Kidney capillary endothelial cell (primary cell): ENCODE results near the gene ATXN7L1.

Experiments
- DNase-seq: peaks from one replicate; pipeline ENCODE4 v3.0.0-alpha.2; 2018; ENCODE audit warnings: low spot score

The ATXN7L1 gene

DNA sequence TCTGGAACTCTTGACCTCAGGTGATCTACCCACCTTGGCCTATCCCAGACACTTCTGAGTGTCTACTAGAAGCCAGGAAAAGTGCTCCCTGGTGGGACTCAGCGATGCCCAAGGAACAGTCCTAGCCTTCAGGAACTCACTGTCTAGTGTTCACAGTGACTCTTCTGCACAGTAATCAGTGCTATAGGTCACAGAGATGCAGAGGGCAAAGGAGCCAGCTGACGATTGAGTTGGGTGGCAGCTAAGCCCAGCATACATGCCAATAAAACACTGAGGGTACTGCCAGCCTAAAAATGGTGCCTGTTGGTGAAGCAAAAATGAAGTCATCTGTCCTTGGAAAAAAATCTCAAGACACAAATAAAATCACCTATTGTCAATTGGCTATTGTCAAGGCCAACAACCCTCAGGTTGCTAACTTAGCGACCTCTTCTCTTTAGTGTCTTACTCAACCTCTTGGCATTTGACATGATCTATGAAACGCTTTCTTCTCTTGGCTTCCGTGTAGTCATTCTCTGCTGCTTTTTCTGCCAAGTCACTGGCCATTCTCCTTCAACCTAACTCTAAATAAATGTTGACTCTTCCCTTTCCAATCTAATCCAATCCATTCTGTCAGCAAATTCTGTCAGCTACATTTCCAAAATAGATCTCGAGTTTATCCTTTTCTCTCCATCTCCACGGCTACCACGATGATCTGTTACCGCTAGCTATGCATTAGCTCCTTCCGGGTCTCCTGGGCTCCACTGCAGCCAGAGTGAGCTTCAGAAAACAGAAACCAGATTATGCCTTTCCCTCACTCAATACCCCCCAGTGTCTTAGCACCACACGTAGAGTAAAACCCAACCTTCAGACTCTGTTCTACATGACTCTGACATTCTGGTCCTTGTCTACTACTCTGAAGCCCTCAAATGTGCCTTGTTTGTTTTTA lies 99.2 kb downstream of the ATXN7L1 start:
- no peak for DNase-seq

DNA sequence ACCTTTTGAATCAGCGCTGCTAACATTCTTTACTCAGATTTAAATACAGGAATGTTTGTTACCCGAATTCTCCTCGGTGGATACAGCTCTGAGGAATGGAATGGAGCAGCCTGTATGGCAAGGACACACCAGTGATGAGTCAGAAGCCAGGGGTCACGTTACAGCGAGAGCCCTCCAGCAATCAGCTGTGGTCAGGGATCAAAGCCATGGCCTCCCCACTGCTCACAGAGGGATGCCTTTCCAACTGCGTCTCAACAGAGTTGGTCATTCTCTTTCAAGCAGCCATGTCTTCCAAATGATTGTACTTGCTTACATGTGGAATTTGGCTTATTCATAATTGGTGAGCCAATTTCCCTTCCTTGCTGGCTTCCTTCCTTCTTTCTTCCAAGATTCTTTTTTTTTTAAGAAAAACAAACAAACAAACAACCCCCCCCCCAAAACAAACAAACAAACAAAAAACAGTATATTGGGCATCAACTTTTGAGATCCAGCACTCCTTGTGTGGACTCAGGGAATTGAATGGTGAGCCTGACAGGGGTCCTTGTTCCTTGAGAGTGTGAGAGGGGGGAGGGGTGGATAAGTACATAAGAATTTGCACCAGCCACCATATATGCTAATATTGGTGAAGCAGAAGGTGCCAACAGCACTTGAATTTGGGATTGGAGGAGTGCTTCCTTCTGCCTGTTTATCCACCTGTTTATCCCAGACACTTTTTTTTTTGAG lies 100.2 kb downstream of the ATXN7L1 start:
- DNase-seq, result peak; percentile 21

DNA sequence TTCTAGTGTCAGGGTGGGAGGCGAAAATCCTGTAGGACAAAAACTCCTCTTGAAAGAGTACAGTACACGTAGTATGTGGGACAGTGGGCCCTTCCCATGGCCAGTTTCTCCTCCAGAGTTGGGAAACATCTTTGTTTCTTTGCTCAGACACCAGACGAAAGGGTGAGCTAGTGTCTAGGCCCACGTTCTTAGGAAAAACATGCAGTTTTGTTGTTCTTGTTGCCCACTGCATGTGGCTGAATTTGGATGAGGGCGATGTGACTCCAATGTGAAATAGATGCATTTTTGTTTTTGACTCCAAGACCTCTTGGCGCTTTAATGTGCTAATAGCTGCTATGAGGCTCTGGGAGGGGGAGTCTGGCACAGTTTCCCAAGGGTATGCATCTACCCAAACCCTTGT lies 100.8 kb downstream of the ATXN7L1 start:
- no peak for DNase-seq

DNA sequence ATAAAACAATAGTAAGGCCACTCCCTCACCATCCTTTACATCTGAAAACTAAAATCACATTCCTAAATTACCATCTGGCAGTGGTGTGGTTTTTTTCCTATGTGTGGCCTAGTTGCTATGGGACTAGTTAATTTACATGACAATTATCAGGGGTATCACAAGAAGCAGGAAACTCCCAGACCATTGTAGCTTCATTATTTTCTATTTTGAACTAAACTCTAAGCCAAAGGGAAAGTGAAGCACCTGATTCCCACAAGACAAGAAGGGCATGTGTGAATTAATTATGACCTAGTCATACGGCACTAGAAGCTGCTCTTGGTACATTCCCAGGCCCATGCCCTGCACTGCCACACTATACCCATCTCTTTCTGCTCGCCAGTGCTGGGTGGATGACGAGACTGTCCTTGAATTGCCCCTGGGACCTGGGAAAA lies 103.4 kb downstream of the ATXN7L1 start:
- DNase-seq, result no peak

DNA sequence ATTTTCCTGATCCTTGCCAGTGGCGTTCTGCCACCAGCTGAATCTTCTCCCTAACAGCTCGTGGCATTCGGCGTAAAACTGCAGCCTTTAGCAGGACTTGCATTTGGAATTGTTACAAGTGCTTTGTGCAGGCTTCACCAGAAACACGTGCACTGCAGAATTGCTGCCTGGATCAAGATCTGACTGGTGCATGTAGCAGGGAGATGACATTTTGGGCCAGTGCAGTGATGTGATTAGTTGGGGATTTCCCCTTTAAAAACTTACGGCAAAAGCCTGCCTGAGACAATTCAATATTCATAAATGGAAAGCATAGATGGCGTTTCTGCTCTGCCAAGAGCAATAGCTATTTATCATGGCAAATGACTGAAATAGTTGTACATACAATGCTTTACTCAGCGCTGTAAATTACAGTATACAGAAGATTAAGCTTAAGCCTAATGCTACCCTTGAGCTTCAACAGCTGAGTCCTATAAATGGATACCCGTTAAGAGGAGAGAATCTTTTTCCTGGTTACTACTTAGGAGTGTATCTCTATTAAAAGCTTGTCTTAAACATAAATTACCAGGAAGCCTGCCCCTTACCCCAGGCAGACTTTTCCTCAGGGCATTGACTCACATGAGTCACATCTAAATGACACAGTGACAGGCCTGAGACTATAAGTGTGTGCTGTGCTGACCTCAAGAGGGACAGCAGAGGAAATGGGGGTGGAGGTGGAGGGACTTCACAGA lies 106.3 kb downstream of the ATXN7L1 start:
- peak; percentile 68 for DNase-seq

DNA sequence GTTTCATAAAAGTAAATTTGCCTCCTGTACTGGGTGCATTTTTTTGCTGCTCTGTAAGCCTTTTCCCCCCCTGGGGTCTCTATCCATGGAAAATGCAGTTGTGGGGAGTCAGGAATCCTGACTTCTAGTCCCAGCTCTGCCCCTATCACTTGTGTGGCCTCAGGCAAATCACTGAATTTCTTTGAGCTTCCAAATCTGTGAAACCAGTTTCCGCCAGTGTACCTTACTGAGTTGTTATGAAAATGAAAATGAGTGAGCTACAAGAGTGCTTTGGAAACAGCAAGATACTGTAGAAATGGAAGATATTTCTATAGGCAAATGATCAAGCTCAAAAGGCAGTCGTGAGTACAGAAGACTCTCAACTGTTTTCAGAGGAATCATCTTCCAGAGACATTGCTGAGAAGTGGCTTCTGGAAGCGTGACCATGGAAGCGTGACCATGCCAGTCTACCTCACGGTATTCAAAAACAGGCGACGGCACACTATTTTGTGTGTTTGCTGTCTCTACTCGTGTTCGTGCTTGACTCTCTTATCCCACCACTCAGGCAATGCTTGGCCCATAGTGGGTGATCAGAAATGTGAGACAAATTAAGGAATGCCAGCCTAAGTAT lies 107.4 kb downstream of the ATXN7L1 start:
- no peak for DNase-seq

DNA sequence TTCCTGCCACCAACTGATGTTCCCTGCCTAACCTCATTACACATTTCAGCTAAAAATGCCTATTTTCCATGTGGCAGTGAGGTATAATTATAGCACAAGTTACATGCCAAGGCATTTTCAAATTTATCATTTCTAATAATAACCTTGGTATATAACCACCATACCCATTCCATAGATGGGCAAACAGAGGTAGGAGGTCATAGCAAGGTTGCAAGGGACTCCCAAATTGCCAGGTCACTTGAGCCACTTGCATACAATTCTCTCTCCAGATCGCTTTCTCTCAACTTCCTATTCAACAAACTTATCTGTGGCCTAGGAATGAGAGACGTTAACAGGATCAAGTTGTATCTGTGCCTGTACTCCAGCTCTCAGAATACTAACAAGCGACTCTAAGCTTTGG lies 108.3 kb downstream of the ATXN7L1 start:
- DNase-seq, result no peak

DNA sequence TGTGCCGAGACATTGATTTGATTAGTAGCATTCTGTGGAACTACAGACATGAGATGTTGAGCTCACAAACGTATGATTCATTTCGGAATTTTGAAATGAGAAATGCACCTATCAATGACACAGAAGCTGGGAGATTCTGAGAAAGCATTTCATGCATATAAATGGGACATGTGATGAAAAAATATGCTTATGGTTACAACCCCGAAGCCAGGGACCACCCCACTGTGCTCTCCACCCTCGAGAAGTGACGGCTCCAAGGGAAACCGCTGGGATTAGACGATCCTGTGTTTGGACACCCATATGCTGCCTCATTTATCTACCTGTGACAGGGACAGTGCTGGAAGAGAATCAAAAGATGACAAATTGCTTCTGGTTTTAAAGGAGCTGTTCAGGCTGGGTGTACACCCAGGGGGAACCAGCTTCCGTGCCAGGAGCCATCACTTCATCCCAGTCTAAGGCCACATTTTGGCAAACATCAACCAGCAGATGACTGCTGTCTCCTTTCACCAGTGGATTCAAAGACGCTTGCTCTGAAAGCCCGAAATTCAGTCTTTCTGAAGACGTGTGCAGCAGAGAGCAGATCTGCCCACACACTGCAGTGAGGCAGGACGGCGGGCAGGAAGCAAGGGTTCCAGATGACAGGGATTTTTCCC lies 109.9 kb downstream of the ATXN7L1 start:
- DNase-seq, result no peak

DNA sequence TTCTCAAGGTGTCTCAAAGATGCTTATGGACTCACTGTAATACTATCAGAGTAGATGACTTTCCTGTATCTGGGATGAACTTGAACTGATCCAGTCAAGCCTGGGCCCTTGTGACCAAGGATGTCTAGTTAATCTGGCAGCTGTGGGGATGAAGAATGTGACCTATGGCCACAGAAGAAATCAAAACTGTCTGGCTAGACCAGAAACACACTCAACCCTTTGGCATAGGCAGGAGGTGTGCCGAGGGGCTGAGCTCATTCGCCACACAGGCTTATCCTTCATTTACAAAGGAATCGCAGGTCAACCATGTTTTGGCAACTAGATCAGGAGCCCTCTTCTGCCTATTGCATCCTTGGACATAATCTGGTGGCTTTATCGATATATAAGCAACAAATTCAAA lies 110.6 kb downstream of the ATXN7L1 start:
- no peak for DNase-seq

DNA sequence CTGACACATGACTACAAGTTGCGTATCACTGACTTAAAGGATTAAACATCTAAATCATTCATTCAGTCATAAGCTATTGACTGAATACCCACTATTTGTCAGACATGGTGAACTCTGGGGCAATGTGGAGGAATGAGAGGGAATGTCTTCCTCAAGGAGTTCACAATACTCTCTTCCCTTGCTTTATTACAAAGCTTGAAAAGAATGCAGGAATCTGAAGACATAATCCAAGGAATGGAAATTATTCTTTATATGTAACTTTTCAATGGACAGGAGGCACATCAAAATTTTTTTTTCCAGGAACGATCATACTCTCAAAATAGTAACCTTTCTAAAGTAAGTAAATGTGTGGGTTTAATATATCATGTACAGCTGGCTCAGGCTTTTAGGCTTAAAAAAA lies 111.9 kb downstream of the ATXN7L1 start:
- no peak for DNase-seq

DNA sequence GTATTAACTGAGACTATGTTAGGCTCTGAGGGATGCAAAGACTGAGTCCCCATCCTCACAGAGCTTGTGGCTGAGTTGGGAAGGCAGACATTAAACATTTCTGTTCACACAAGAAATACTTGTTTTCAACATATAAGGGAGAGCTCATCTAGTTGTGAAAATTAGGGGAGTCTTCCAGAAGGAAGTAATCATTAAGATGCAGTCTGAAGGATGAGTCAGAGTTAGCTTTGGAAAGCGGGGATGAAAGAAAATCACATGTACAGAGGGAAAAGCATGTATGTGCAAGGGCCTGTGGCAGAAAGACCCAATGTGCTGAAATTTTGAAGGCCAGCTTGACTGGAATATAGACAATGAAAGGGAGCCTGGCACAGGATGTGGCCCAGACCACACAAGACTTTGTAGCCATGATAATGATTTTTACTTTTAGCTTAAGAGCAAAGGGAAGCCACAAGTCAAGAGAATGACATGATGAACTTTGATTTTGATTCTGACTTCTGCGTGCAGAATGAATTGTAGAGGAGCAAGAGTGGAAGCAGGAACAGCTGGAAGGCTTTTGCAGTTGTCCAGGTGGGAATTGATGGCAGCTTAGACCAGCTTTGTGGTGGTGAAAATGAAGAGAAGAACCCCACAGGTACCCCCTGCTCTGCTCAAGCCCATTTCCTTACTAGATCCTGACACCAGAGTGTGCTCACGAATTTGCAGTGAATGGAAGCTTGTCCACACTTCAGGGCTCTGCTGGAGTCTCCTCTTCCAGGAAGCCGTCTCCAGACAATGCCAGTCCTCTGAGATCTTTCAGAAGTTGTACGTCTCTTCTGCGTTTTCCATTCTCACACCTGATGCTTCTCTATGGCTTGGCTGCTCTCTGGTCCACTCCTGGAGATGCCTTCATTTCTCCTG lies 115.6 kb downstream of the ATXN7L1 start:
- no peak for DNase-seq

DNA sequence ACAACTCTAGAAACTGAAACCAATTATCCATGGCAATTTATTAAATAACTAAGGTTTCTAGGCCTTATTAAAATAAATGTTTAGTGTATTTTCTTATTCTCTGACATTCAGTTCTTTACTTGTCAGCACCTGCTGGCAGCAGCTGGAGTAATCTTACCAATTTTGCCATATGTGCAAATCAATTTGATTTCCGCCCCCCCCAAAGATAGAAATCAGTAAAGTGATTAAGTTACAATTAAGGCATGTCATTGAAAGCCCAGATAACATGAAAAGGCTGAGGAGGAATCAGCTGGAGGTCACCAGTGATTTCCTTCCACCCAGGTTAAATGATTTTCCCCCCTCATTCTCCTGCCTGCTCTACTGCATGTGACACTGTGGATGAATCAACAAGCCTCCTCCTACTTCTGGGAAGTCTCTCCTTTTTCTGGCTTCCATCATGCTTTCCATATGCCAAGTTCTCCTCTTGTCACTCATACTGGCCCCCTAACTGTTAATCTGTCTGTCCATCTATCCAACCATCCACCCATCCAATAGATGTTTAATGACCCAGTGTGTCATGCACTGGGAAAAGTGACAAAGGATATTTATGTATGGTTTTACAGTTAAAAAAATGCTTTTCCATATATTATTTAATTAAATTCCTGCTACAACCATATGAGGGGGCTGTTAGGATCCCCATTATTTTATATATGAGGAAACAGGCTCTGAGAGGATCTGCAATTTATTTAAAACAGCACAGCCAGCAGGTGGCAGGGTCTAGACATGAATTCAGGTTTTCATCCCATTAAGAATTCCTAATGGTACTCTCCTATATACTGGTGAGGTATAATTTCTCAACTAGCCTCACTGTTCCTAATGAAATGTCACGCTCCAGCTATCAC lies 116.5 kb downstream of the ATXN7L1 start:
- DNase-seq, result peak; percentile 53

DNA sequence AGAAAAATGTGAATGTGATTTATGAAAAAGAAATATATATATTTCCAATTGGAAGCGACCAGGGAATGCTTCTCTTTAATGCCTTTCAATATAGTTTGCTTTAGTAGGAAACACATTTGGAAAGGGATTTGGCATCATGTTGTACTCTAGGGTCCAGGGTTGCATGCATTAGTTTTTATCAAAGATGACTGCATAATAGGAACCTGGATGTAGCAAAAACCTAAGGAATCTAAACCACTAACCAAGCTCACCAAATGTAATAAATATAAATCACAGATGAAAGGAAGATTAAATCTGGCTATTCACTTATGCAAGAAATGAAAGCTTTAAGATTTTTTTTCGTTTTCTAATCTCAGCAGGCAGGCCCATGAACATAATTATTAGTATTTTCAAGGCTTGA lies 120.0 kb downstream of the ATXN7L1 start:
- no peak for DNase-seq

DNA sequence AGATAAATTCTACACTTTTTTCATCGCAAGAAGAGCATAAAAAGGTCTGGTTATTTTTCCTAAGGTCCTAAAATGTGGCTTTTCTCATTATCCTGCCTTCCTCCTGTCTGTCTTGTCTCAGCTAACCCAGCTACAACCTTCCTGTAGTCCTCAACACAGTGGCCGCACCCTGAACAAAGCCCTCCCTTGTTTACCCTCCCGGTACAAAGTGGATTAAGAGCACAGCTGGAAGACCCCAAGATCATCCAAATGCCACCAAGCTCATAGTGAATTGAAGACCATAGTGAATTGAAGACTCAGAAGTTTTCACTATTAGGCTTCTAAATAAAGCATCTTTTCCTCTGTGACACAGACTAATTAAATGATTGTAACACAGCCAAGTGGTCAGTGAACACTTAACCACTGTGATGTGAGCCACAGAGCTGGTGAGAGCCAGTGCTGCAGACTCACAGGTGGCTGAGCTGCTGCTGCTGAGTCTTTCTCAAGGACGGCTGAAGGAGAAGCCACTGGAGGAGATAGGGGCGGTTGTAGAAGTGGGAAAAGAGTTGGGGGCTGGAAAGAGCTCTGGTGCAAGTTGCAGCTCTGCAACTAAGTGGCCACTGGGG lies 123.6 kb downstream of the ATXN7L1 start:
- DNase-seq, result no peak

DNA sequence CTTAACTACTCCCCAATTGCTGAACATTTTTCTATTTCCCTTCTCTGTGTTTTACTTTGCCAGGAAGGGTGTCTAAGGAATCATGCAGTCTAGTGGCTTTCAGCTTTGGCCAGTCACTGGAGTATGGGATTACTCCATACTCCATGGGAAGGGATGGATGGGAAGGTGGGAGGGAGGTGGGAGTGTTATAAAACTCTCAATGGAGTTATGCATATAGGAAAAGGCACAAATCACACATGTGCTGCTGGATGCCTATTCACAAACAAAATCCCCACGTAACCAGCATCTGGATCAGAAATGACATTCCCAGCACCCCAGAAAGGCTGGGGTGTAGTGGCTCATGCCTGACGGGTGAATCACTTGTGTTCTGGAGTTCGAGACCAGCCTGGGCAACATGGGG lies 125.3 kb downstream of the ATXN7L1 start:
- DNase-seq, result no peak

DNA sequence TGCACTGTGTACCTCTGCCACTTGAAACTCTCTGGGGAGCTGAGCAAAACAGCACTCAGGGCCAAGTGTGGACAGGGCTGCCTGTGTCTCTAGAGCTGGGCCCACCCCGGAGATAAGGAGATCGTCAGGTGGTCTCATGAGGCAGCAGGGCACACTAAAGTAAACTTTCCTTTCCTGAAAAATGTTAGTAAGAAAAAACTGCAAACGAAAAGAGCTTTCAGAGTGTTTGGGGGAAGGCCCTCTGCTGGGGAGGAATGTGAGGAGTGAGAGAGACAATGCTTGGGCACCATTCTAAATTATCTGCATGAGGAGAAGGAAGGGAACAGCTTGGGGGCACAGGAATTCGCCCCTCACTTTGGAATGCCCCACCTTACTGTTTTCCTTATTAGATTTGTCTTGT lies 127.7 kb downstream of the ATXN7L1 start:
- no peak for DNase-seq

DNA sequence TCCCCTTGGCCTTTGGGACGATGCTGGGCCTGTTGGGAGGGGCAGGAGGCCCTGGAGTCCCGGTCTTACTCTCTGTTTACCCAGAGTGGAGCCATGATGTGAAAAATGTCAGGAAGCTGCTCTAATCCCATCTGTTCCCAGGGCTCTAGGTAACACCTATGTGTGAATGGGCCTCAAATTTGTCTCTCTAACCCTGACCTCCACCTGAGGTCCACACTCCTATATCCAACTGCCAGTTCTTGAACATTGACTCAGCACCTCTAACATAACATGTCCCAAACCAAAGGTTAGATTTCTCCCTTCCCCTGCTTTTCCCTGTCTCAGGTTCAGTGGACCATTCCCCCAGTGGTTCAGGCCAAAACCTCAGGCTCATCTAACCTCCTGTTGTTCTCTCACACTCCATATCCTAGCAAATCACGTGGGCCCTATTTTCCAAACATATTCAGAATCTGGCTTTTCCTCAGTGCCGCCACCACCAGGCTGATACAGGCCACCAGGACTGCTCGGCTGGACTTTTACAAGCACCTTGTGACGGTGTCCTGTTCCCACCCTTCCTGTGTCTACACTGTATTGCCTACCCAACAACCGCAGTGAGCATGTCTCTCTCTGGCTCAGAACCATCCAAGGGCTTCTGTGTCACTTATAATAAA lies 130.6 kb downstream of the ATXN7L1 start:
- DNase-seq, result no peak

DNA sequence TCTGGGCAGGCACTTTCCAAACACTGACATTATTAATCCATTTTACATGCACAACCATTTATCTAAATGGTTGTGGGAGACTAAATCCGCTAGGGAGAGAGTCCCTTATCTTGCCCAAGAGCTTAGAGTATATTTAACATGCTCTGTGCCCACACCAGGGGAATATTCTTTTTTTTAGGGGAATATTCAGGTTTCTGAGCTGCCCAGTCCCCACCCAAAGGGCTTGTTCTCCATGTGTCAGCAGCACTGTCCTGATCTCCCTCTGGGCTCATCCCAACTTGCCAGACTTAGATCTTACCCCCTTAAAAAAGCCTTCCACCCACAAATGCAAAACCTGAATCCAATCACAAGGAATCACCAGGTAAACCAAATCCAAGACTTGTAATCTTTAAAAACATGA lies 132.1 kb downstream of the ATXN7L1 start:
- no peak for DNase-seq
